H9 (cell line): ENCODE data around the gene MYADM. TPM values are rescaled to one million over a fixed set of nuclear protein-coding genes. Genes with fewer than 3 reads are reported as not detected.

Experiments used
- DNase-seq: peaks from one replicate; pipeline ENCODE4 v3.0.0-alpha.2; 2017
- H2AFZ ChIP-seq: one replicate; pipeline ENCODE4 v1.6.1; 2013; ENCODE audit warnings: mild to moderate bottlenecking, low read length, control low read depth, moderate library complexity
- H2AK5ac ChIP-seq: 2 replicates; pipeline ENCODE4 v1.6.1; 2013; ENCODE audit warnings: low read length, control low read depth, mixed read lengths; ENCODE audit not compliant: insufficient read length
- H2BK120ac ChIP-seq: one replicate; pipeline ENCODE4 v1.6.1; 2013; ENCODE audit warnings: low read depth, mild to moderate bottlenecking, low read length, control low read depth, inconsistent platforms; ENCODE audit not compliant: poor library complexity, severe bottlenecking
- H2BK12ac ChIP-seq: 2 replicates; pipeline ENCODE4 v1.6.1; 2013; ENCODE audit warnings: low read length, control low read depth, mixed read lengths, low read depth; ENCODE audit not compliant: insufficient read length
- H2BK15ac ChIP-seq: 2 replicates; pipeline ENCODE4 v1.6.1; 2013; ENCODE audit warnings: low read depth, low read length, control low read depth
- H2BK20ac ChIP-seq: one replicate; pipeline ENCODE4 v1.6.1; 2013; ENCODE audit warnings: low read depth, mild to moderate bottlenecking, low read length, control low read depth, inconsistent platforms; ENCODE audit not compliant: poor library complexity, severe bottlenecking
- H2BK5ac ChIP-seq: 2 replicates; pipeline ENCODE4 v1.6.1; 2013; ENCODE audit warnings: low read length, control low read depth, mixed read lengths; ENCODE audit not compliant: insufficient read length
- H3K14ac ChIP-seq: 2 replicates; pipeline ENCODE4 v1.6.1; 2013; ENCODE audit warnings: low read length, control low read depth; ENCODE audit not compliant: insufficient read depth
- H3K18ac ChIP-seq: 2 replicates; pipeline ENCODE4 v1.6.1; 2013; ENCODE audit warnings: low read depth, mild to moderate bottlenecking, mixed read lengths, low read length, control low read depth; ENCODE audit not compliant: insufficient read length
- H3K23ac ChIP-seq: 2 replicates; pipeline ENCODE4 v1.6.1; 2013; ENCODE audit warnings: low read length, control low read depth, mixed read lengths, low read depth; ENCODE audit not compliant: insufficient read length
- H3K23me2 ChIP-seq: 2 replicates; pipeline ENCODE4 v1.6.1; 2013; ENCODE audit warnings: low read depth, mild to moderate bottlenecking, mixed read lengths, low read length, control low read depth; ENCODE audit not compliant: insufficient read length, poor library complexity, severe bottlenecking
- H3K27ac ChIP-seq: 2 replicates; pipeline ENCODE4 v1.5.1; 2013; ENCODE audit warnings: low read length, control low read depth, mixed read lengths, low read depth; ENCODE audit not compliant: insufficient read length
- H3K27me3 ChIP-seq: 2 replicates; pipeline ENCODE4 v1.6.1; 2013; ENCODE audit warnings: low read length, control low read depth, inconsistent platforms; ENCODE audit not compliant: insufficient read depth
- H3K4ac ChIP-seq: 2 replicates; pipeline ENCODE4 v1.6.1; 2013; ENCODE audit warnings: low read depth, mild to moderate bottlenecking, control low read depth, inconsistent platforms, low read length, moderate library complexity
- H3K4me1 ChIP-seq: 2 replicates; pipeline ENCODE4 v1.6.1; 2013; ENCODE audit warnings: low read length, control low read depth, inconsistent platforms; ENCODE audit not compliant: insufficient read depth
- H3K4me2 ChIP-seq: 2 replicates; pipeline ENCODE4 v1.6.1; 2013; ENCODE audit warnings: low read length, control low read depth, mixed read lengths; ENCODE audit not compliant: insufficient read length, insufficient read depth
- H3K56ac ChIP-seq: 2 replicates; pipeline ENCODE4 v1.6.1; 2013; ENCODE audit warnings: low read depth, mild to moderate bottlenecking, mixed read lengths, low read length, control low read depth; ENCODE audit not compliant: insufficient read length
- H3K79me1 ChIP-seq: 2 replicates; pipeline ENCODE4 v1.6.1; 2013; ENCODE audit warnings: low read depth, mild to moderate bottlenecking, moderate library complexity, low read length, control low read depth, inconsistent platforms; ENCODE audit not compliant: insufficient read depth, poor library complexity, severe bottlenecking
- H3K79me2 ChIP-seq: 2 replicates; pipeline ENCODE4 v1.6.1; 2013; ENCODE audit warnings: low read length, control low read depth, inconsistent platforms; ENCODE audit not compliant: insufficient read depth
- H3K9ac ChIP-seq: 2 replicates; pipeline ENCODE4 v1.6.1; 2013; ENCODE audit warnings: low read length, control low read depth, mixed read lengths; ENCODE audit not compliant: insufficient read length; ENCODE audit errors: extremely low read depth
- H3K9me3 ChIP-seq: one replicate; pipeline ENCODE4 v1.6.1; 2013; ENCODE audit warnings: low read depth, low read length, inconsistent platforms; ENCODE audit not compliant: control insufficient read depth
- H3T11ph ChIP-seq: one replicate; pipeline ENCODE4 v1.6.1; 2013; ENCODE audit warnings: mild to moderate bottlenecking, low read length, control low read depth, inconsistent platforms
- H4K20me1 ChIP-seq: one replicate; pipeline ENCODE4 v1.6.1; 2013; ENCODE audit not compliant: control insufficient read depth, insufficient read length, insufficient read depth
- H4K5ac ChIP-seq: 2 replicates; pipeline ENCODE4 v1.6.1; 2013; ENCODE audit warnings: low read depth, mild to moderate bottlenecking, mixed read lengths, low read length, control low read depth; ENCODE audit not compliant: insufficient read length
- H4K8ac ChIP-seq: replicated peaks from 2 replicates; pipeline ENCODE4 v1.6.1; 2013; ENCODE audit warnings: low read length, control low read depth, mixed read lengths, low read depth; ENCODE audit not compliant: insufficient read length
- H4K91ac ChIP-seq: 2 replicates; pipeline ENCODE4 v1.6.1; 2013; ENCODE audit warnings: low read depth, mild to moderate bottlenecking, moderate library complexity, mixed read lengths, low read length, control low read depth; ENCODE audit not compliant: insufficient read length
- H3K27ac Mint-ChIP-seq, 3 experiments: 2 replicates in 2 of 3; 3 replicates in 1 of 3; pipeline ENCODE4 v1.8.0; 2020 to 2021; ENCODE audit warnings: mixed read lengths in 3 of 3, mild to moderate bottlenecking in 1 of 3, moderate library complexity in 1 of 3
- H3K27me3 Mint-ChIP-seq: 2 replicates; pipeline ENCODE4 v1.8.0; 2021; ENCODE audit warnings: low read depth, mild to moderate bottlenecking, moderate library complexity, mixed read lengths
- H3K36me3 Mint-ChIP-seq, 3 experiments: 2 replicates in 2 of 3; 3 replicates in 1 of 3; pipeline ENCODE4 v1.8.0; 2020 to 2021; ENCODE audit warnings: low read depth in 3 of 3, mixed read lengths in 3 of 3; ENCODE audit not compliant: insufficient read depth in 1 of 3
- H3K4me1 Mint-ChIP-seq, 2 experiments: 2 replicates each; pipeline ENCODE4 v1.8.0; 2020; ENCODE audit warnings: mixed read lengths in 2 of 2
- H3K4me3 Mint-ChIP-seq, 2 experiments: 2 replicates in 1 of 2; 3 replicates in 1 of 2; pipeline ENCODE4 v1.8.0; 2020 to 2021; ENCODE audit warnings: mild to moderate bottlenecking in 2 of 2, mixed read lengths in 2 of 2, moderate library complexity in 1 of 2
- H3K9me3 Mint-ChIP-seq, 2 experiments: 2 replicates in 1 of 2; 3 replicates in 1 of 2; pipeline ENCODE4 v1.8.0; 2020; ENCODE audit warnings: mild to moderate bottlenecking in 2 of 2, mixed read lengths in 2 of 2, moderate library complexity in 1 of 2
- CTCF ChIP-seq: fragments of 200-600 bp; sonication (generic); conservative IDR thresholded peaks from 3 replicates; pipeline ENCODE4 v1.8.0; 2021; ENCODE audit warnings: antibody characterized with exemption, mild to moderate bottlenecking
- WGBS: extraction: QIAGEN DNeasy Blood & Tissue Kit; methylation state at CpG from one replicate; pipeline ENCODE4 v1.1.7; 2013; ENCODE audit warnings: missing lambda C conversion rate, low lambda C conversion rate, mixed read lengths; ENCODE audit not compliant: insufficient read length; ENCODE audit errors: extremely low coverage; 5-methylcytosine and 5-hydroxymethylcytosine counted together
- total RNA-seq: library from RNA; stranded (reverse); gene quantifications from 2 replicates; pipeline ENCODE4 v1.2.1, GENCODE V29; 2021

MYADM gene
- total RNA-seq, 1 experiment from 2014 or later, result 116 TPM

GRCh38 chr19:53864308-53864836 lies 3.3 kb upstream of the MYADM start:
- H3K36me3 Mint-ChIP-seq, result peaks cover 0 to 3% (median 0%) of the 10 kb centered on the region in 3 experiments; a peak in 1 of 7 replicates
- Histone ChIP-seq H3T11ph (no peak overlapping the region), H2BK20ac (no peak overlapping the region), H3K23me2 (peaks cover 15% of the 10 kb centered on the region), H3K27me3 (no peaks in the 10 kb centered on the region), H3K9me3 (no peaks in the 10 kb centered on the region), H3K23ac (no peak overlapping the region), H3K14ac (no peak overlapping the region), H3K18ac (peak overlapping the region; percentile 30), H4K20me1 (no peaks in the 10 kb centered on the region), H3K4me2 (no peak overlapping the region), H2BK5ac (no peak overlapping the region), H3K79me2 (no peaks in the 10 kb centered on the region; the same call in 1 of the 2 replicates), H4K91ac (no peak overlapping the region), H3K9ac (no peak overlapping the region), H3K27ac (no peak overlapping the region), H2BK15ac (peak overlapping the region; percentile 97), H4K5ac (no peak overlapping the region), H2BK120ac (no peak overlapping the region), H2BK12ac (peak overlapping the region; percentile 40), H3K4ac (no peak overlapping the region), H2AFZ (no peak overlapping the region), H3K79me1 (no peaks in the 10 kb centered on the region), H2AK5ac (no peak overlapping the region), H3K4me1 (peaks cover 2% of the 10 kb centered on the region; the same call in 1 of the 2 replicates), H3K56ac (no peak overlapping the region), H4K8ac (no peak overlapping the region)
- DNase-seq, result no peak
- H3K4me3 Mint-ChIP-seq, result peak overlapping the region in 1 of 2 experiments; percentile 46; a peak in 1 of 5 replicates
- no peak for TF ChIP-seq CTCF
- peaks cover 12% of the 10 kb centered on the region for H3K27me3 Mint-ChIP-seq
- H3K9me3 Mint-ChIP-seq, result no peaks in the 10 kb centered on the region
- H3K27ac Mint-ChIP-seq, result no peak overlapping the region; a peak in 2 of 7 replicates
- no CpG with 5 or more reads among the region's 6 CpGs for WGBS
- H3K4me1 Mint-ChIP-seq, result peaks cover 15 to 20% of the 10 kb centered on the region in 2 experiments
